Hepatocyte (in vitro differentiated cells): ENCODE measurements around the gene TMEM176B. TPM values are rescaled to one million over a fixed set of nuclear protein-coding genes. Genes with fewer than 3 reads are reported as not detected.

Experiments
- DNase-seq: peaks from one replicate; pipeline ENCODE4 v3.0.0-alpha.2; 2016; ENCODE audit warnings: low spot score
- H2AFZ ChIP-seq: fragments of 200-600 bp; sonication (generic); 2 replicates; pipeline ENCODE4 v1.6.0; 2016; ENCODE audit warnings: antibody characterized with exemption, mild to moderate bottlenecking
- H3K27ac ChIP-seq: fragments of 200-600 bp; sonication (generic); 2 replicates; pipeline ENCODE4 v1.5.1; 2016; ENCODE audit warnings: mild to moderate bottlenecking
- H3K27me3 ChIP-seq: fragments of 200-600 bp; sonication (generic); 2 replicates; pipeline ENCODE4 v1.6.1; 2016
- H3K36me3 ChIP-seq: fragments of 200-600 bp; sonication (generic); replicated peaks from 2 replicates; pipeline ENCODE4 v1.5.1; 2016; ENCODE audit warnings: low read depth; ENCODE audit not compliant: insufficient read depth
- H3K4me1 ChIP-seq: fragments of 200-600 bp; sonication (generic); 2 replicates; pipeline ENCODE4 v1.5.1; 2016; ENCODE audit warnings: mild to moderate bottlenecking, moderate library complexity; ENCODE audit not compliant: insufficient read depth
- H3K4me2 ChIP-seq: fragments of 200-600 bp; sonication (generic); 2 replicates; pipeline ENCODE4 v1.6.0; 2016
- H3K4me3 ChIP-seq: fragments of 200-600 bp; sonication (generic); 2 replicates; pipeline ENCODE4 v1.5.1; 2016; ENCODE audit warnings: mild to moderate bottlenecking
- H3K79me2 ChIP-seq: fragments of 200-600 bp; sonication (generic); 2 replicates; pipeline ENCODE4 v1.6.0; 2017; ENCODE audit warnings: mild to moderate bottlenecking
- H3K9me2 ChIP-seq: fragments of 200-600 bp; sonication (generic); replicated peaks from 2 replicates; pipeline ENCODE4 v1.6.0; 2017; ENCODE audit warnings: mild to moderate bottlenecking; ENCODE audit not compliant: insufficient read depth
- H3K9me3 ChIP-seq: fragments of 200-600 bp; sonication (generic); 2 replicates; pipeline ENCODE4 v1.5.1; 2016; ENCODE audit warnings: low read depth, mild to moderate bottlenecking
- H4K20me1 ChIP-seq: fragments of 200-600 bp; sonication (generic); 2 replicates; pipeline ENCODE4 v1.6.0; 2016; ENCODE audit warnings: mild to moderate bottlenecking; ENCODE audit not compliant: insufficient read depth, poor library complexity, severe bottlenecking
- CTCF ChIP-seq: fragments of 200-600 bp; sonication (generic); IDR thresholded peaks from 2 replicates; pipeline ENCODE4 v1.5.1; 2016; ENCODE audit warnings: antibody characterized with exemption, mild to moderate bottlenecking; ENCODE audit not compliant: poor library complexity
- EZH2 ChIP-seq: fragments of 200-600 bp; sonication (generic); IDR thresholded peaks from 2 replicates; pipeline ENCODE4 v1.6.1; 2016; ENCODE audit warnings: antibody characterized with exemption, mild to moderate bottlenecking, borderline replicate concordance
- EZH2phosphoT487 ChIP-seq: fragments of 200-600 bp; sonication (generic); IDR thresholded peaks from one replicate; pipeline ENCODE4 v1.6.1; 2018; ENCODE audit warnings: antibody characterized with exemption, mild to moderate bottlenecking, low read depth, moderate library complexity; ENCODE audit not compliant: unreplicated experiment, severe bottlenecking
- WGBS: methylation state at CpG from one replicate; pipeline ENCODE4 v1.1.6; 2016; ENCODE audit warnings: low lambda C conversion rate; ENCODE audit errors: missing lambda C conversion rate; 5-methylcytosine and 5-hydroxymethylcytosine counted together
- polyA plus RNA-seq: library from polyadenylated mRNA; unstranded; fragments of >200 nt; fragmentation: Nextera tagmentation; extraction: Ambion mirVana; gene quantifications from 2 replicates; pipeline ENCODE4 v1.2.1, GENCODE V29; 2016
- total RNA-seq: library from RNA; depleted of rRNA; stranded (reverse); fragments of >200 nt; gene quantifications from 2 replicates; pipeline ENCODE4 v1.2.3, GENCODE V29; 2014

TMEM176B gene
- total and polyA plus RNA-seq, 2 experiments from 2014 or later: 200 to 204 TPM

- Histone ChIP-seq H2AFZ (no peak overlapping the region), H3K4me3 (no peak overlapping the region), H3K27me3 (peaks cover 6% of the 10 kb centered on the region), H3K9me2 (no peaks in the 10 kb centered on the region), H3K4me1 (peaks cover 5% of the 10 kb centered on the region), H3K79me2 (peaks cover 3% of the 10 kb centered on the region), H3K27ac (no peak overlapping the region), H3K36me3 (no peaks in the 10 kb centered on the region), H3K9me3 (no peaks in the 10 kb centered on the region), H4K20me1 (no peaks in the 10 kb centered on the region), H3K4me2 (no peak overlapping the region)
- no peak for DNase-seq
- TF ChIP-seq EZH2phosphoT487 (no peak), CTCF (no peak), EZH2 (no peak)
- WGBS: 100% methylated on average over 3 of the region's 3 CpGs
These were observed 6.3 kb upstream of the TMEM176B start for GRCh38 chr7:150806454-150806853.

GRCh38 chr7:150805864-150806263, 5.7 kb upstream of the TMEM176B start:
- no peak overlapping the region for H3K4me2 ChIP-seq
- H3K36me3 ChIP-seq: no peaks in the 10 kb centered on the region
- DNase-seq: no peak
- H3K27ac ChIP-seq: no peak overlapping the region
- H2AFZ ChIP-seq: no peak overlapping the region
- H3K9me3 ChIP-seq: no peaks in the 10 kb centered on the region
- no peaks in the 10 kb centered on the region for H3K9me2 ChIP-seq
- peaks cover 5% of the 10 kb centered on the region for H3K4me1 ChIP-seq
- peaks cover 3% of the 10 kb centered on the region for H3K79me2 ChIP-seq
- H4K20me1 ChIP-seq: no peaks in the 10 kb centered on the region
- TF ChIP-seq EZH2: no peak
- H3K27me3 ChIP-seq: peaks cover 10% of the 10 kb centered on the region
- H3K4me3 ChIP-seq: no peak overlapping the region

- no peak overlapping the region for H3K4me3 ChIP-seq
- peaks cover 5% of the 10 kb centered on the region for H3K4me1 ChIP-seq
- 95% methylated on average over 5 of the region's 5 CpGs for WGBS
- peaks cover 18% of the 10 kb centered on the region for H3K27me3 ChIP-seq
- no peak overlapping the region for H2AFZ ChIP-seq
- no peak overlapping the region for H3K27ac ChIP-seq
- H3K4me2 ChIP-seq: no peak overlapping the region
- no peaks in the 10 kb centered on the region for H3K9me2 ChIP-seq
- TF ChIP-seq EZH2 (no peak), CTCF (no peak), EZH2phosphoT487 (no peak)
- H4K20me1 ChIP-seq: no peaks in the 10 kb centered on the region
- no peaks in the 10 kb centered on the region for H3K9me3 ChIP-seq
- H3K36me3 ChIP-seq: no peaks in the 10 kb centered on the region
- no peak for DNase-seq
- peaks cover 3% of the 10 kb centered on the region for H3K79me2 ChIP-seq
These were observed 4.6 kb upstream of the TMEM176B start for GRCh38 chr7:150804802-150805201.

- Histone ChIP-seq H3K79me2 (peaks cover 11% of the 10 kb centered on the region), H3K4me1 (no peaks in the 10 kb centered on the region), H3K9me2 (no peaks in the 10 kb centered on the region), H3K36me3 (no peaks in the 10 kb centered on the region), H3K4me3 (no peak overlapping the region), H2AFZ (no peak overlapping the region), H3K27ac (no peak overlapping the region), H3K27me3 (peaks cover 30% of the 10 kb centered on the region), H3K4me2 (no peak overlapping the region), H3K9me3 (no peaks in the 10 kb centered on the region), H4K20me1 (no peaks in the 10 kb centered on the region)
- TF ChIP-seq CTCF (no peak), EZH2phosphoT487 (no peak), EZH2 (no peak)
- whole genome bisulfite sequencing: 79% methylated on average over 10 of the region's 10 CpGs
- no peak for DNase-seq
These were observed 3.1 kb upstream of the TMEM176B start for GRCh38 chr7:150803161-150803860.
